Cortex of kidney (tissue), 1 donor: ENCODE results near the gene MYH10.

Experiments used
- DNase-seq: peaks from one replicate; lab custom pipeline; 2025; lab: John Stamatoyannopoulos, UW

Gene MYH10

GRCh38 chr17:8649157-8650118 is 18.9 kb upstream of the MYH10 start:
- no peak for DNase-seq

- DNase-seq = no peak
Measured at GRCh38 chr17:8647956-8648355, 17.4 kb upstream of the MYH10 start.

GRCh38 chr17:8647202-8647601 is 16.7 kb upstream of the MYH10 start:
- no peak for DNase-seq

- no peak for DNase-seq
Measured at GRCh38 chr17:8644507-8644902, 14.0 kb upstream of the MYH10 start.

GRCh38 chr17:8643855-8644506 is 13.5 kb upstream of the MYH10 start:
- no peak for DNase-seq

- no peak for DNase-seq
Measured at GRCh38 chr17:8639709-8640108, 9.2 kb upstream of the MYH10 start.

- DNase-seq = no peak
Measured at GRCh38 chr17:8632061-8632460, 1.5 kb upstream of the MYH10 start.

GRCh38 chr17:8631554-8631877 is 991 bp upstream of the MYH10 start:
- DNase-seq = no peak

- DNase-seq = peak; percentile 79
Measured at GRCh38 chr17:8630802-8631553, 453 bp upstream of the MYH10 start.

- no peak for DNase-seq
Measured at GRCh38 chr17:8629371-8630226, 926 bp downstream of the MYH10 start.

GRCh38 chr17:8628609-8629169 is 1.8 kb downstream of the MYH10 start:
- no peak for DNase-seq

- no peak for DNase-seq
Measured at GRCh38 chr17:8628172-8628571, 2.4 kb downstream of the MYH10 start.

GRCh38 chr17:8623591-8623990 is 6.9 kb downstream of the MYH10 start:
- DNase-seq = no peak

- no peak for DNase-seq
Measured at GRCh38 chr17:8622191-8622590, 8.3 kb downstream of the MYH10 start.

- DNase-seq = no peak
Measured at GRCh38 chr17:8621585-8621984, 8.9 kb downstream of the MYH10 start.

GRCh38 chr17:8619294-8619693 is 11.2 kb downstream of the MYH10 start:
- DNase-seq = no peak

- DNase-seq = no peak
Measured at GRCh38 chr17:8618825-8619224, 11.7 kb downstream of the MYH10 start.

GRCh38 chr17:8614988-8615387 is 15.5 kb downstream of the MYH10 start:
- no peak for DNase-seq

GRCh38 chr17:8611619-8612298 is 18.8 kb downstream of the MYH10 start:
- DNase-seq = no peak

- DNase-seq = no peak
Measured at GRCh38 chr17:8611137-8611536, 19.4 kb downstream of the MYH10 start.

GRCh38 chr17:8610558-8610957 is 20.0 kb downstream of the MYH10 start:
- no peak for DNase-seq
